ENCODE measurements around the gene SARS2.

- TF ChIP-seq GATA3 (IDR thresholded peaks at IDR 0.05; ENCODE audit: low read depth, low read length) = no peak
- TF ChIP-seq GATA2 (IDR thresholded peaks at IDR 0.05; ENCODE audit: low read depth, low read length) = no peak
These were observed 35.6 kb downstream of the SARS2 start for GRCh38 chr19:38894968-38895367.

Data from SH-SY5Y (cell line).